ENCODE measurements around the gene SUGP2. TPM values are rescaled to one million over a fixed set of nuclear protein-coding genes. Genes with fewer than 3 reads are reported as not detected.

SUGP2 gene
- total RNA-seq = 100 to 1,000 TPM in 2 of 6 donors, 10 to 100 TPM in 4; 33.6 to 179 (median 64.9) TPM

GRCh38 chr19:19033426-19034203, at the start of gene SUGP2, which contains the start of gene ARMC6:
Gene SUGP2, minus strand, starts transcription at chr19:19033517. Its CDS starts 2,446 bp downstream, at chr19:19031071.
Gene ARMC6, plus strand, starts transcription at chr19:19033603. Its CDS starts 607 bp downstream, at chr19:19034210.
- no peaks in the 10 kb centered on the region for H3K9me3 ChIP-seq
- no peaks in the 10 kb centered on the region for H3K27me3 ChIP-seq
- peak within 1 kb of the TSS; percentile 93 to 97 (median 96) for H3K27ac ChIP-seq
- peak; percentile 89 to 95 for ATAC-seq (ENCODE audit: low FRiP score in 2 of 2)
- peak; percentile 85 to 98 for DNase-seq
- peak within 1 kb of the TSS; percentile 76 to 97 (median 88) for H3K4me3 ChIP-seq
- H3K4me1 ChIP-seq = peaks cover 19 to 34% (median 24%) of the 10 kb centered on the region in 4 donors
- H3K36me3 ChIP-seq = peaks cover 8 to 31% (median 19%) of the 10 kb centered on the region in 4 donors
- TF ChIP-seq POLR2AphosphoS5 (IDR thresholded peaks at IDR 0.05) = peak; percentile 66 to 78
- no peak for TF ChIP-seq EP300 (IDR thresholded peaks at IDR 0.05)
- peak in 3 of 4 donors; percentile 38 to 76 (median 62) for TF ChIP-seq POLR2A (IDR thresholded peaks at IDR 0.05)
- TF ChIP-seq CTCF (IDR thresholded peaks at IDR 0.05) = peak in 4 of 6 experiments; percentile 20 to 58 (median 42)
- WGBS, 2 donors = 0 to 1% methylated on average over 20 to 54 of the region's 94 CpGs

GRCh38 chr19:19081642-19082151, 48.4 kb upstream of the SUGP2 start:
- Histone ChIP-seq H3K36me3 (no peaks in the 10 kb centered on the region), H3K9me3 (no peaks in the 10 kb centered on the region), H3K4me3 (no peak overlapping the region), H3K27ac (no peak overlapping the region), H3K4me1 (peaks cover 0 to 14% (median 2%) of the 10 kb centered on the region in 4 donors), H3K27me3 (no peaks in the 10 kb centered on the region)
- 82 to 85% methylated on average over 12 to 16 of the region's 16 CpGs for WGBS, 2 donors
- TF ChIP-seq POLR2A (IDR thresholded peaks at IDR 0.05) = no peak
- TF ChIP-seq POLR2AphosphoS5 (IDR thresholded peaks at IDR 0.05) = no peak
- DNase-seq = no peak
- ATAC-seq (ENCODE audit: low FRiP score in 2 of 2) = no peak

GRCh38 chr19:19079571-19079970, 46.3 kb upstream of the SUGP2 start:
- TF ChIP-seq POLR2AphosphoS5 (IDR thresholded peaks at IDR 0.05) (no peak), POLR2A (IDR thresholded peaks at IDR 0.05) (no peak)
- WGBS, 2 donors = 100% methylated on average over 1 of the region's 1 CpG
- Histone ChIP-seq H3K27me3 (no peaks in the 10 kb centered on the region), H3K9me3 (no peaks in the 10 kb centered on the region), H3K36me3 (no peaks in the 10 kb centered on the region), H3K4me1 (peaks cover 0 to 16% (median 2%) of the 10 kb centered on the region in 4 donors), H3K4me3 (no peak overlapping the region), H3K27ac (no peak overlapping the region)
- DNase-seq (no peak), ATAC-seq (ENCODE audit: low FRiP score in 2 of 2) (no peak)

- ATAC-seq (ENCODE audit: low FRiP score in 2 of 2) = no peak
- DNase-seq = no peak
- no peaks in the 10 kb centered on the region for H3K36me3 ChIP-seq
- no peak overlapping the region for H3K4me3 ChIP-seq
- peaks cover 0 to 17% (median 5%) of the 10 kb centered on the region in 4 donors for H3K4me1 ChIP-seq
- 87 to 89% methylated on average over 6 of the region's 6 CpGs for WGBS, 2 donors
- TF ChIP-seq CTCF (IDR thresholded peaks at IDR 0.05) (no peak), POLR2AphosphoS5 (IDR thresholded peaks at IDR 0.05) (no peak)
- no peaks in the 10 kb centered on the region for H3K27me3 ChIP-seq
- H3K9me3 ChIP-seq = no peaks in the 10 kb centered on the region
- no peak overlapping the region for H3K27ac ChIP-seq
Measured at GRCh38 chr19:19078801-19079200, 45.5 kb upstream of the SUGP2 start.

- no peak for TF ChIP-seq POLR2AphosphoS5 (IDR thresholded peaks at IDR 0.05)
- no peak for TF ChIP-seq CTCF (IDR thresholded peaks at IDR 0.05)
- no peak for TF ChIP-seq POLR2A (IDR thresholded peaks at IDR 0.05)
- no peak for TF ChIP-seq EP300 (IDR thresholded peaks at IDR 0.05)
- 60 to 85% methylated on average over 7 of the region's 7 CpGs for WGBS, 2 donors
- no peaks in the 10 kb centered on the region for H3K9me3 ChIP-seq
- DNase-seq (peak in 1 of 2 donors; percentile 51), ATAC-seq (ENCODE audit: low FRiP score in 2 of 2) (no peak)
- no peaks in the 10 kb centered on the region for H3K27me3 ChIP-seq
- peak overlapping the region in 1 of 4 donors; percentile 39 for H3K27ac ChIP-seq
- no peak overlapping the region for H3K4me3 ChIP-seq
- H3K4me1 ChIP-seq = peaks cover 0 to 16% (median 12%) of the 10 kb centered on the region in 4 donors
- no peaks in the 10 kb centered on the region for H3K36me3 ChIP-seq
Measured at GRCh38 chr19:19077103-19077502, 43.8 kb upstream of the SUGP2 start.

Data from upper lobe of left lung (tissue), 6 donors.